Femur (tissue), 1 donor: ENCODE data around the gene ACD.
A peak's percentile ranks its signal among the peaks of the same experiment; 100 is the strongest.
"Not testable (repeated sequence)": the region's sequence is repeated elsewhere in the genome, so short reads cannot be mapped to it uniquely, and the experiment has no call there.

Experiments
- DNase-seq: peaks from one replicate; pipeline ENCODE4 v3.0.0-alpha.2; 2017

The ACD gene

GRCh38 chr16:67659675-67660563 lies at the start of gene ACD:
Gene ACD, minus strand, starts transcription at chr16:67660260. Its CDS starts 40 bp downstream, at chr16:67660220.
- DNase-seq: peak; percentile 95

GRCh38 chr16:67709050-67709449 lies 49.0 kb upstream of the ACD start:
- no peak for DNase-seq

GRCh38 chr16:67708368-67708771 lies 48.3 kb upstream of the ACD start:
- DNase-seq: no peak

- no peak for DNase-seq
Measured at GRCh38 chr16:67707790-67708189, 47.7 kb upstream of the ACD start.

- DNase-seq: no peak
Measured at GRCh38 chr16:67707210-67707609, 47.1 kb upstream of the ACD start.

GRCh38 chr16:67704110-67704509 lies 44.0 kb upstream of the ACD start:
- DNase-seq: no peak

GRCh38 chr16:67703626-67704025 lies 43.6 kb upstream of the ACD start:
- DNase-seq: no peak

- no peak for DNase-seq
Measured at GRCh38 chr16:67702130-67702529, 42.1 kb upstream of the ACD start.

- no peak for DNase-seq
Measured at GRCh38 chr16:67701420-67701819, 41.4 kb upstream of the ACD start.

- DNase-seq: no peak
Measured at GRCh38 chr16:67699265-67699664, 39.2 kb upstream of the ACD start.

- no peak for DNase-seq
Measured at GRCh38 chr16:67697422-67698185, 37.5 kb upstream of the ACD start.

GRCh38 chr16:67694611-67695010 lies 34.6 kb upstream of the ACD start:
- DNase-seq: no peak

- DNase-seq: not testable (repeated sequence)
Measured at GRCh38 chr16:67693517-67694285, 33.6 kb upstream of the ACD start.

- no peak for DNase-seq
Measured at GRCh38 chr16:67685388-67686112, 25.5 kb upstream of the ACD start.

- DNase-seq: no peak
Measured at GRCh38 chr16:67683767-67684166, 23.7 kb upstream of the ACD start.

GRCh38 chr16:67679935-67680897 lies 20.2 kb upstream of the ACD start:
- no peak for DNase-seq

GRCh38 chr16:67678354-67679023 lies 18.4 kb upstream of the ACD start:
- no peak for DNase-seq

- DNase-seq: no peak
Measured at GRCh38 chr16:67677712-67678111, 17.7 kb upstream of the ACD start.

- no peak for DNase-seq
Measured at GRCh38 chr16:67676939-67677338, 16.9 kb upstream of the ACD start.

- no peak for DNase-seq
Measured at GRCh38 chr16:67676516-67676915, 16.5 kb upstream of the ACD start.

- no peak for DNase-seq
Measured at GRCh38 chr16:67675999-67676398, 15.9 kb upstream of the ACD start.
